ENCODE results near the gene WBP2NL. TPM values are rescaled to one million over a fixed set of nuclear protein-coding genes. Genes with fewer than 3 reads are reported as not detected.

Gene WBP2NL
- total RNA-seq, 4 donors from 2014 or later, result 2.1 to 4.0 (median 3.4) TPM

DNA sequence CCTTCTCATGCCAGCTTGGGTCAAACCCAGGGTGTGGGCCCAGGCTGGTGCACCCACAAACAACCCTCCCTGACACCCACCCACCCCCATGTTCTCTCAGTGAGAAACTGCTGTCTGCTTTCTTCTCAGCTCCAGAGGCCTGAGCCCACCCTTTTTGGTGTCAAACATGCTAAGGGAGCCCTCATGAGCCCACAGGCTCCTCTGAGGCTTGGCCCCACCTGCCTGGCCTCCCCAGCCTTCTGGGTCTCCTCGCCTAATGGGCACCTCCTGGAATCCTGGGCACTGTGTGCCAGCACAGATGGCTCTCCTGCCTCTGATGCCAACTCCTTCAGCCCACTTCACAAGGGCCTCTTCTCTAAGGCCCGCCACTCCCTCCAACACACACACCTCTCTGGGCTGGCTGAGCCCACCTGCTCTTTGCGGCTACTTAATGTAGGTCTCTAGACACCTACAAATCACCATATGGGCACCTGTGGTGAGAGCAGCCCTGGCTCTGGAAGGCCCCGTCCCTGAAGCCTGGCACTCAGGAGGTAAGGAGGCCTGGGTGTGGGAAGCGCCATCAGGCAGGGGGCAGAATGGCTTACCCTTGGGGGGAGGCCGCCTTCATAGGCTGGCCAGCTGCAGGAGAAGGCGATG lies 67.7 kb downstream of the WBP2NL start:
- peaks cover 3 to 10% (median 7%) of the 10 kb centered on the region in 4 donors for H3K4me1 ChIP-seq
- H3K27ac ChIP-seq, result peak overlapping the region in 2 of 4 donors; percentile 65 to 86
- peak in 1 of 3 donors; percentile 39 for DNase-seq
- H3K36me3 ChIP-seq, result peaks cover 0 to 53% (median 0%) of the 10 kb centered on the region in 3 donors
- TF ChIP-seq POLR2A (IDR thresholded peaks at IDR 0.05), result no peak
- TF ChIP-seq, protein P1, sequence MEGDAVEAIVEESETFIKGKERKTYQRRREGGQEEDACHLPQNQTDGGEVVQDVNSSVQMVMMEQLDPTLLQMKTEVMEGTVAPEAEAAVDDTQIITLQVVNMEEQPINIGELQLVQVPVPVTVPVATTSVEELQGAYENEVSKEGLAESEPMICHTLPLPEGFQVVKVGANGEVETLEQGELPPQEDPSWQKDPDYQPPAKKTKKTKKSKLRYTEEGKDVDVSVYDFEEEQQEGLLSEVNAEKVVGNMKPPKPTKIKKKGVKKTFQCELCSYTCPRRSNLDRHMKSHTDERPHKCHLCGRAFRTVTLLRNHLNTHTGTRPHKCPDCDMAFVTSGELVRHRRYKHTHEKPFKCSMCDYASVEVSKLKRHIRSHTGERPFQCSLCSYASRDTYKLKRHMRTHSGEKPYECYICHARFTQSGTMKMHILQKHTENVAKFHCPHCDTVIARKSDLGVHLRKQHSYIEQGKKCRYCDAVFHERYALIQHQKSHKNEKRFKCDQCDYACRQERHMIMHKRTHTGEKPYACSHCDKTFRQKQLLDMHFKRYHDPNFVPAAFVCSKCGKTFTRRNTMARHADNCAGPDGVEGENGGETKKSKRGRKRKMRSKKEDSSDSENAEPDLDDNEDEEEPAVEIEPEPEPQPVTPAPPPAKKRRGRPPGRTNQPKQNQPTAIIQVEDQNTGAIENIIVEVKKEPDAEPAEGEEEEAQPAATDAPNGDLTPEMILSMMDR (IDR thresholded peaks at IDR 0.05), result no peak
- no peak overlapping the region for H3K4me3 ChIP-seq
- no peaks in the 10 kb centered on the region for H3K9me3 ChIP-seq
- H3K27me3 ChIP-seq, result no peaks in the 10 kb centered on the region

DNA sequence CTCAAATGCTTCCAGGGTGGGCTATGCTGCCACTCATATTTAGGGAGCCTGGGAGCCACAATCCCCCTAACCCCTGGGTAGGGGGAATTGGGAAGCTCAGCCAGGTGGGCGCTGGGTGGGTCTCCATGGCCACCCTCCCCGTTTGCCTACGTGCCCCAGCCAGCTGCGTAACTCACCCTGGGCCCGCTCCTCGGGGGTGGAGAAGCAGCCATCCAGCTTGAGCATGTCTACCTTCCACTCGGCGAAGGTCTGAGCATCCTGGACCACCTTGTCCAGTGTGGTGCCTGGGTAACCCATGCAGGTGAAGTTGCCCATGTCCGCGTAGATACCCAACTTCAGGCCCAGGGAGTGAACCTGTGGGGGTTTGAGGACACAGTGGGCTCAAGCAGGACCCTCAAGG lies 68.3 kb downstream of the WBP2NL start:
- Histone ChIP-seq H3K9me3 (no peaks in the 10 kb centered on the region), H3K4me3 (no peak overlapping the region), H3K36me3 (peaks cover 0 to 46% (median 0%) of the 10 kb centered on the region in 3 donors), H3K4me1 (peaks cover 3 to 17% (median 11%) of the 10 kb centered on the region in 4 donors), H3K27me3 (no peaks in the 10 kb centered on the region), H3K27ac (no peak overlapping the region)
- DNase-seq, result peak in 1 of 3 donors; percentile 45
- TF ChIP-seq, protein P1 (IDR thresholded peaks at IDR 0.05), result no peak
- TF ChIP-seq POLR2A (IDR thresholded peaks at IDR 0.05), result no peak

DNA sequence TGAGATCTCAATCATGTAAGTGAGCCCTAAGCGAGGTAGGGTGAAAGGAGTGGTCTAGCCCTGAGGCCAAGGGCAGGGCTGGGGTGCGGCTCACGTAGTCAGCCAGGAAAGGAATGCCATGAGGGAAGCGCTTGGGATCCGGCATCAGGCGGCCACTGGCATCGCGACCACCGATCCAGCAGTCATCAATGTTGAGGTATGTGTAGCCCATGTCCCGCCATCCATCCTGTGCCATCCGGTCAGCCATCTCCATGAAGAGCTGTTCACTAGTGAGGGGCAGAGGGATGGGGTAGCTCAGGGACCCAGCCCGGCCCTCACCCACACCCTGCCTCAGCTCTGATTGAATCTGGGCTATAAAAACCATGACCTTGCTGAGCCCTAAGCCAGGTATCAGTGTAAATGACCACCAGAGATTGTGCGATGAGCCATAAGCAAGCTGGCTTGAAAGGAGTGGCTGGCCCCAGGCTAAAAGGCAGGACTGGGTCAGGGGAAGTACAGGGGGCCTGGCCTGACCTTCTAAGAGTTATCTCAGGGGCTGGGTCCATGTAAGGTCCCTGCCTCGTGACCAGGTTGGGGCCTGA lies 69.2 kb downstream of the WBP2NL start:
- Histone ChIP-seq H3K27ac (no peak overlapping the region), H3K36me3 (peaks cover 0 to 37% (median 0%) of the 10 kb centered on the region in 3 donors), H3K4me3 (no peak overlapping the region), H3K4me1 (peaks cover 3 to 17% (median 11%) of the 10 kb centered on the region in 4 donors), H3K27me3 (no peaks in the 10 kb centered on the region), H3K9me3 (no peaks in the 10 kb centered on the region)
- DNase-seq, result peak in 1 of 3 donors; percentile 43
- TF ChIP-seq POLR2A (IDR thresholded peaks at IDR 0.05), result no peak
- TF ChIP-seq, protein P1 (IDR thresholded peaks at IDR 0.05), result no peak

DNA sequence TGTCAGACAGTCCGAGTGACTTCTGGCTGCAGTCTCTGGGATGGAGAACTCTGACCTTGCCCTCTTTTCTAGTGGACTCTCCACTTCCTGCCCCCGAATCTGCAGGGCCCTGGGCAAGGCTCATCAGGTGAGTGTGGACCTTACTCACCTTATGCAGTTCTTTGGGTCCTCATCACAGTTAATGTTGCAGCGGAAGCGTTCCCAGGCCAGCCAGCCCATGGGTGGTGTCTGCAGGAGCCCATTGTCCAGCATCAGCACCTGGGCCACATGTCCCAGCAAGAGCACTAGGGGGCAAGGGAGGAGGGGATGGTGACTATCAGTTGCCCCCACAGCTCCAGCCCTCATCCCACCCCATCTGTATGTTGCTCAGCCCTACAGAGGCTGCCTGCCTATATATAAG lies 69.7 kb downstream of the WBP2NL start:
- TF ChIP-seq, protein P1 (IDR thresholded peaks at IDR 0.05), result no peak
- TF ChIP-seq POLR2A (IDR thresholded peaks at IDR 0.05), result no peak
- Histone ChIP-seq H3K4me1 (peaks cover 3 to 17% (median 11%) of the 10 kb centered on the region in 4 donors), H3K27me3 (no peaks in the 10 kb centered on the region), H3K27ac (no peak overlapping the region), H3K4me3 (no peak overlapping the region), H3K9me3 (no peaks in the 10 kb centered on the region), H3K36me3 (peaks cover 0 to 33% (median 0%) of the 10 kb centered on the region in 3 donors)
- DNase-seq, result peak in 1 of 3 donors; percentile 36

DNA sequence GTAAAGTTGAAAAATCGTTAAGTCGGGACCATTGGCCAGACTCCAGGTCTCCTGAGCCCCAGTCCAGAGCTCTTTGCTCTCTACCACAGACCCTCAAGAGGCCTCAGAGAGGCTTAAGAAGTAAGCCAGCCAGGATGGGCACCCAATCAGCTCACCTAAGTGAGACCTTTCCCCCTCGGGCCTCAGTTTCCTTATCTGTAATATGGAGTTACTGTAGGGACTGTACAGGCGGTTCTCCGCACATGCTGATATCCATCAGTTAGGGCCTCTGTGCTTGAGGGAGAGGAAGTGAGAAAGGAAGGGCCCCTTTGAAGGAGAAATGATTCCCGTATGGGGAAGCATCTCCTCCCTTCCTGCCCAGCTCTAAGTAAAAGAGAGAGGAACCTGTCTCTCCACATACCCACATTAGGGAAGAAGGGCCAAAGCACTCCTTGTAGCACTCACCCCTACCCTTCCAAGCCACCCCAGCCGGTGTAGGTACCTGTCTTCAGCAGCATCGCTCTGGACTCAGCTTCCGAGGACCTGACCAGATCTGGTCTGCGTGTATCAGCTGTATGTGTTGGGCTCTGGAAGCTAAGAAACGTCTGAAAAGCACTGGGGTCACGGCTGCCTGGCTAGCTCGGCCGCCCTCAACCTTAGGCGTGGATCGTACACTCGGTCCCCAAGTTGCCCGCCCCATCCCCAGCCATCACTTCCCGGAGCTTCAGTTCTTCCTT lies 71.4 kb downstream of the WBP2NL start:
- Histone ChIP-seq H3K9me3 (no peaks in the 10 kb centered on the region), H3K4me3 (peak overlapping the region; percentile 58 to 70 (median 66)), H3K27ac (peak overlapping the region; percentile 80 to 89 (median 84)), H3K36me3 (peaks cover 0 to 33% (median 0%) of the 10 kb centered on the region in 3 donors), H3K27me3 (no peaks in the 10 kb centered on the region), H3K4me1 (peaks cover 3 to 22% (median 13%) of the 10 kb centered on the region in 4 donors)
- no peak for TF ChIP-seq POLR2A (IDR thresholded peaks at IDR 0.05)
- TF ChIP-seq, protein P1 (IDR thresholded peaks at IDR 0.05), result no peak
- DNase-seq, result peak in 1 of 3 donors; percentile 35
